ENCODE measurements around the gene ZNF616. TPM values are rescaled to one million over a fixed set of nuclear protein-coding genes. Genes with fewer than 3 reads are reported as not detected.
A peak's percentile ranks its signal among the peaks of the same experiment; 100 is the strongest.

The ZNF616 gene
- total RNA-seq, 1 donor from 2014 or later = 18.9 TPM

DNA sequence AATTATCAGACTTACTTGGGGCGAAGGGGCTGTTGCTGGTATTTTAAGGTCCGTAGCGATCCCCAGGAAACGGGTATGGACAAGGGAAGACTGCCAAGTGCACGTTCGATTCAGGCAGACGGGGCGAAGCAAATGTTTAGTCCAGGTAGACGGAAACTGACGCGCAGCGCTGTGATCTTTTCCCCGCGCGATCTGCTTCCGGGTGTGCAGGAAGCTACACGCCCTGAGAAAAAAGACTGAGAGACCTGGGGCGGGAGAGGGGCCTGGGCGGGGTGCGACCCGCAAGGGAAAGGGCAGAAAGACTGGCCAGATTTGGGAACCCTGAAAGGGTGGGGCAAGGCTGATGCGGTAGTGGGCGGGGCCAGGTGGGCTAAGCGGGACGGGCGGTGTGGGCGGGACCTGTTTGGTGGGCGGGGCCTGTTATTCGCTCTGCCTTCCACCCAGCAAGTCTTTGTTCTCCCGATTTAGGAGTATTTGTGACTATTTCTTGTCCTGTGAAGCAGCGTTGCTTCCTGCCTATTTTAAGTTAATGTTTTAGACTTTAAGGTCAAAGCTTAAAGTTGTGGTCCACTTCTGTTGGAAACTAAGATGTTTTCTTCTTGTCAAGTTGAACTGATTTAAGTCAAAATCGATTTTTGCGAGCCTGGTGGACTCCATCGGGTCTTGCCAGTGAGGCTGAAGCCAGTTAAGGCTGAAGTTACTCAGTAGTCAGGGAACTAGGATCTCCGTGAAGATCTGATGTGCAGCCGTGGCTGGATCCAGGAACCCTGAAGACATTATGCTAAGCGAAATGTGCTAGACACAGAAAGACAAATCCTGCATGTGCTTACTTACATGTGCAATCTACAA, 31.8 kb upstream of the ZNF616 start, which contains the start of gene ZNF836:
Gene ZNF836, minus strand, starts transcription at position 301 of the 849 bp plus-strand sequence. CDS start 3,549 bp downstream, outside the sequence.
- peak; percentile 64 for DNase-seq (ENCODE audit: low read depth, low spot score)
- Mint-ChIP-seq H3K27me3 (ENCODE audit: low read depth) (peaks cover 16% of the 10 kb centered on the region), H3K4me1 (peaks cover 27% of the 10 kb centered on the region), H3K9me3 (no peaks in the 10 kb centered on the region), H3K36me3 (ENCODE audit: low read depth) (peaks cover 27% of the 10 kb centered on the region), H3K4me3 (peak within 1 kb of the TSS; percentile 97), H3K27ac (ENCODE audit: unreplicated experiment) (peak within 1 kb of the TSS; percentile 90)
- TF ChIP-seq, protein P1, sequence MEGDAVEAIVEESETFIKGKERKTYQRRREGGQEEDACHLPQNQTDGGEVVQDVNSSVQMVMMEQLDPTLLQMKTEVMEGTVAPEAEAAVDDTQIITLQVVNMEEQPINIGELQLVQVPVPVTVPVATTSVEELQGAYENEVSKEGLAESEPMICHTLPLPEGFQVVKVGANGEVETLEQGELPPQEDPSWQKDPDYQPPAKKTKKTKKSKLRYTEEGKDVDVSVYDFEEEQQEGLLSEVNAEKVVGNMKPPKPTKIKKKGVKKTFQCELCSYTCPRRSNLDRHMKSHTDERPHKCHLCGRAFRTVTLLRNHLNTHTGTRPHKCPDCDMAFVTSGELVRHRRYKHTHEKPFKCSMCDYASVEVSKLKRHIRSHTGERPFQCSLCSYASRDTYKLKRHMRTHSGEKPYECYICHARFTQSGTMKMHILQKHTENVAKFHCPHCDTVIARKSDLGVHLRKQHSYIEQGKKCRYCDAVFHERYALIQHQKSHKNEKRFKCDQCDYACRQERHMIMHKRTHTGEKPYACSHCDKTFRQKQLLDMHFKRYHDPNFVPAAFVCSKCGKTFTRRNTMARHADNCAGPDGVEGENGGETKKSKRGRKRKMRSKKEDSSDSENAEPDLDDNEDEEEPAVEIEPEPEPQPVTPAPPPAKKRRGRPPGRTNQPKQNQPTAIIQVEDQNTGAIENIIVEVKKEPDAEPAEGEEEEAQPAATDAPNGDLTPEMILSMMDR (conservative IDR thresholded peaks at IDR 0.05) = no peak

DNA sequence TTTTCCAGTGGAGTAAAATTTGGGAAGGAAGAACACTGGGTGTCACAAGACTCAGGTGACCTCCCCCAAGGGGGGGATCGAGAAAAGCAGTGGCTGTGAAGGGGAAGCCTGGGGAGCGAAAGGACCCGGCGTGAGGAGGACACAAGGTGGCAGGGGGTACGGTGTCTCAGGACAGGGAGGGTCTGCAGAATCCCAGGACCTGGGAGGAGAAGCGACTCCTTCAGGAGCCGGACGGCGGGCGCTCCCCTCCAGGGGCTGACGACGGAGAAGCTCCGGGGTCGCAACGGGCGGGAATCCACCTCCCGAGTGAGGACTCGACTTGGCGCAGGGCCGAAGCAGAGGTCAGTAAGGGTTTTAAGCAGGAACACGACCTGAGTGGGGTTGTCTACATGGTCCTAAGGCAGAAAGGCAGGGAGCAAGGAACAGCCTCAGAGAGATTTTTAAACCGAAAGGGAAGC, 31.2 kb upstream of the ZNF616 start:
- Mint-ChIP-seq H3K27me3 (ENCODE audit: low read depth) (peaks cover 16% of the 10 kb centered on the region), H3K36me3 (ENCODE audit: low read depth) (peaks cover 27% of the 10 kb centered on the region), H3K4me3 (peak overlapping the region; percentile 97), H3K9me3 (no peaks in the 10 kb centered on the region), H3K27ac (ENCODE audit: unreplicated experiment) (peak overlapping the region; percentile 90), H3K4me1 (peaks cover 25% of the 10 kb centered on the region)
- peak; percentile 20 for DNase-seq (ENCODE audit: low read depth, low spot score)
- TF ChIP-seq, protein P1 (conservative IDR thresholded peaks at IDR 0.05) = no peak

DNA sequence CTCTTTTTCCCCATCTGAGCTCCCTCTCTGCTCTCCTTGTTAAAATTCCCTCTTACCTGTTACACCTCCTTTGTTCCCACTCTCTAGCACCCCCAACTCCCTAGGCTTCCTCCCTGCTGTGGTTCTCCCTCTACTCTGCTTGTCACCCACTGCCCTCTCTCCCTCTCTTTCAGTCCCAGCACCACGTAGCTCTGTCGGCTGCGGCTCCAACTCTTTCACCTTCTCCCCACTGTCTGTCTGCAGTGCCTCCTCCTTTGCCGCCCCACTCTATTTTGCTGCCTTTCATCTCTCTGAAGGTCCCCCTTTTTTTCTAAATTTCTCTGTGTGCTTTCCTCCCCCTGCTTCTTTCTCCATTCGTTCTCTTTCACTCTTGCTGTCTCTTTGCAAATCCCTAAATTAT, 30.6 kb upstream of the ZNF616 start:
- no peaks in the 10 kb centered on the region for H3K9me3 Mint-ChIP-seq
- peaks cover 25% of the 10 kb centered on the region for H3K4me1 Mint-ChIP-seq
- peak overlapping the region; percentile 24 for H3K27ac Mint-ChIP-seq (ENCODE audit: unreplicated experiment)
- TF ChIP-seq, protein P1 (conservative IDR thresholded peaks at IDR 0.05) = no peak
- H3K4me3 Mint-ChIP-seq = peak overlapping the region; percentile 97
- no peak for DNase-seq (ENCODE audit: low read depth, low spot score)
- peaks cover 26% of the 10 kb centered on the region for H3K36me3 Mint-ChIP-seq (ENCODE audit: low read depth)
- H3K27me3 Mint-ChIP-seq (ENCODE audit: low read depth) = peaks cover 16% of the 10 kb centered on the region

DNA sequence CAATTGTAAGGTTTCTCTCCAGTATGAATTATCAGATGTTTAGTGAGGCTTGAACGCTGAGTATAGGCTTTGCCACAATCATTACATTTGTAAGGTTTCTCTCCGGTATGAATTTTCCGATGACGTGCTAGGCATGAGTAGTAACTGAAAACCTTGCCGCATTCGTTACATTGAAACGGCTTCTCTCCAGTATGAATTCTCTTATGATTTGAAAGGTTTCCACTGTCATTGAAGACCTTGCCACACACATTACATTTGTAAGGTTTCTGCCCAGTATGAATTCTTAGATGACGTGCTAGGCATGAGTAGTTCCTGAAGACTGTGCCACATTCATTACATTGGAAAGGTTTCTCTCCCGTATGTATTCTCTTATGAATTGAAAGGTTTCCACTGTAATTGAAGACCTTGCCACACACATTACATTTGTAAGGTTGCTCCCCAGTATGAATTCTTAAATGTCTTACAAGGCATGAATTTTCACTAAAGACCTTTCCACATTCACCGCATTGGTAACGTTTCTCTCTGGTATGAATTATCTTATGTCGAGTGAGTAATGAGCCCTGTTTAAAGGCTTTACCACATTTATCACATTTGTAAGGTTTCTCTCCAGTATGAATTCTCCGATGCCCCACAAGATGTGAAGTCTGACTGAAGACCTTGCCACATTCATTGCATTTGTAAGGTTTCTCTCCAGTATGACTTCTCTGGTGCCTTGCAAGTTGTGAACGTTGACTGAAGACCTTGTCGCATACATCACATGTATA, 16.0 kb upstream of the ZNF616 start:
- Mint-ChIP-seq H3K4me3 (no peak overlapping the region), H3K9me3 (peaks cover 45% of the 10 kb centered on the region), H3K27me3 (ENCODE audit: low read depth) (no peaks in the 10 kb centered on the region), H3K36me3 (ENCODE audit: low read depth) (peaks cover 72% of the 10 kb centered on the region), H3K27ac (ENCODE audit: unreplicated experiment) (no peak overlapping the region), H3K4me1 (no peaks in the 10 kb centered on the region)
- TF ChIP-seq, protein P1 (conservative IDR thresholded peaks at IDR 0.05) = no peak
- no peak for DNase-seq (ENCODE audit: low read depth, low spot score)

DNA sequence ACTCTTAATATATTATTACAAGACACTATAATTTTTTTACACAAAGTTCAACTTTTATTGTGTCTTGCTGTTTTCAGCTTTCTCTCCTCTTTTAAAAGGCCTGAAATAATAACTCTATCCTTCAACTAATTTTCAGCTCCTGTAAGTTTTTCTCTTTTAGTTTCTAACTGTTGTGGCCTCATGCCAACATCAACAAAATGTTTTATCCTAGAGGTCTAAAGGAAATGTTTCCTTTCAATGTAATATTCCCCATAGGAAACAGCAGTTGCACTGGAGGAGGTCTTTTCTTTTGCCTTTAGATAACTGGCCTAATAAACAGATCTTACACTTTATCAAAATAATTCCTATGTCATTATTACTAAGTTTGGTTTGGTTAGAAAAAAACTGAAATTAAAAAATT, 8.5 kb upstream of the ZNF616 start:
- Mint-ChIP-seq H3K4me1 (no peaks in the 10 kb centered on the region), H3K9me3 (peaks cover 13% of the 10 kb centered on the region), H3K36me3 (ENCODE audit: low read depth) (peaks cover 27% of the 10 kb centered on the region), H3K4me3 (no peak overlapping the region), H3K27me3 (ENCODE audit: low read depth) (no peaks in the 10 kb centered on the region), H3K27ac (ENCODE audit: unreplicated experiment) (no peak overlapping the region)
- TF ChIP-seq, protein P1 (conservative IDR thresholded peaks at IDR 0.05) = no peak
- no peak for DNase-seq (ENCODE audit: low read depth, low spot score)

All from neural crest cell (in vitro differentiated cells).